Cardiac fibroblast (primary cell): ENCODE results near the gene MAGI3.

Source experiments
- DNase-seq, 2 donors: peaks; one replicate each; pipeline versions ENCODE4 v3.0.0 to v3.0.0-alpha.2; 2010; ENCODE audit warnings: low read depth in 2 of 2
- H3K4me3 ChIP-seq, 2 donors: replicated peaks in 1 of 2; 1 replicate in 1 of 2; 2 replicates in 1 of 2; pipeline ENCODE4 v1.5.1; 2011; ENCODE audit warnings: low read depth in 2 of 2, low read length in 2 of 2, mild to moderate bottlenecking in 2 of 2, moderate library complexity in 1 of 2
- CTCF ChIP-seq: IDR thresholded peaks from one replicate; pipeline ENCODE4 v1.5.1; 2011; ENCODE audit warnings: low read depth, mild to moderate bottlenecking, low read length, inconsistent platforms

The MAGI3 gene

DNA sequence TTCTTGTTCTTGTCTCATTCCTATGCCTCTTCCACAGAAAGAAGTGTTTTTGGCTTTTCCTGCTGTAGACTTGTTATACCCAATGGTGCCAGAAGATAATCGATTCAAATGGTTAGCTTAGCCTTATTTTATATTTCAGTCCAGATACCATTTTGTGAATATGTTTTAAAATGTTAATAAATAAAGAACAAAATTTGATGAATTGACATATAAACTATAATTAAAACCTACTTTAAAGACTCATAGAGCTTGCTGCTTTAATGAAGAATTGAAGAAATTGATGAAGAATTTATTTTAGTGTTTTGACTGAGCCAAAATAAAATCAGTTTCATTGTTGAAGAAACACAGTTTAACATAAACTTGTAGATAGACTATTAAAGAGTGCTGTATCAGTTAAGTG is 152.8 kb downstream of the MAGI3 start:
- DNase-seq = no peak
- no peak for TF ChIP-seq CTCF
- H3K4me3 ChIP-seq = no peak overlapping the region

- H3K4me3 ChIP-seq = no peak overlapping the region
- DNase-seq = no peak
- TF ChIP-seq CTCF = no peak
Observed at GRCh38 chr1:113545210-113545609, 154.9 kb downstream of the MAGI3 start.

DNA sequence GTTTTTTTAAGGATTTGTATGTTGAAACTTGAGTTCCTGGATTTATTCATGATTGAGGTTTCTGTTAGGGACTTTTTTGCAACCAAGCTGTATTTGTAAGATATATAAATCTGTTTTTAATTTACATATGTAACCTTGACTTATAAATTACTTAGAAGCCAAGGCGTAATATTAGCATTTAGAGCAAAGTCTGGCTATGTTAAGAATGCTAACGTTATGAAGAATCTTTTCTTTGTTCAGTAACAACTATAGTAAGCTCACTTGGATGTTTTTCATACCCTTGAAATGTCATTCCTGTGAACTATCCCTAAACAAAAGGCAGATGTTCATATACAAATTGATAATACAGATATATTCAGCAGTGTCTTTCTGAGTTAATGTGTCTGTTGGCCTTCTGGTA is 155.3 kb downstream of the MAGI3 start:
- DNase-seq = no peak
- no peak for TF ChIP-seq CTCF
- no peak overlapping the region for H3K4me3 ChIP-seq

GRCh38 chr1:113551728-113552127 is 161.4 kb downstream of the MAGI3 start:
- TF ChIP-seq CTCF = no peak
- peak in 1 of 2 donors; percentile 29 for DNase-seq
- no peak overlapping the region for H3K4me3 ChIP-seq

DNA sequence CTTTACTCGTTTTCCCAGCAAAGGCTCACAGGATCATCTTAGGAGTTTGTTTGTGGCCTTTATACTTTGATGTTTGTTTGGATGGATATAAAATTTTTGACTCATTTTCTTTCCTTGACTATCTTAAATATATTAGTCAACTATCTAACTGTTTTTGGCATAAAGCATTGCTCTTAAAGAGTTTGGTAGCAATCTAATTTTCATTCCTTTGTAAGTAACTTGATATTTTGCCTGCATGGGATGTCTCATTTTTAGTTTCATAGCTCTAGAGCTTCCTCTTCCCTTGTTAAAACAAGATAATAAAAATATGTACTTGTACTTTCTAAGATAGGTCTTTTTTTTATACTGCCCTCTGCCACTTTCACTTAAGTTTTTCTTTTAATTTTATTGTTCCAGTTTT is 161.9 kb downstream of the MAGI3 start:
- peak in 1 of 2 donors; percentile 43 for DNase-seq
- no peak for TF ChIP-seq CTCF
- H3K4me3 ChIP-seq = no peak overlapping the region

- no peak for DNase-seq
- TF ChIP-seq CTCF = no peak
- no peak overlapping the region for H3K4me3 ChIP-seq
Observed at GRCh38 chr1:113557187-113557586, 166.9 kb downstream of the MAGI3 start.

DNA sequence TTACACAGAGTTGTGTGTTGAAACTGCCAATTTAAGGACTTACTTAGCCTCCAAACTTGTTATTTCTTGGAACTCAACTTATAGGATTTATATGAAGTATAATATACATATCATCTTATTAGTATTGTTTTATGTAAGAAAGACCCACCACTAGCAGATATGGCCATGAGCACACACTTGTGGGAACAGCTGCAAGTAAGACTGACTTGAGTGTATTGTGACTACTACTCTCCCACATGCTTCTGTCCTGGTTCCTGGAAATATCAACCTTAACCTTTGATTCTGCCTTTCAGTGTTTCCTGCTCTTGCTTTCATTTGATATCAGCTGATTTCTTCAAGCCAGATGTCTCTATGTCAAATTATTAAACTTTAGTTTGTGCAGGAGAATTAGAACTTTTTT is 175.3 kb downstream of the MAGI3 start:
- no peak for DNase-seq
- H3K4me3 ChIP-seq = no peak overlapping the region
- no peak for TF ChIP-seq CTCF
